ENCODE measurements around the gene MYOF.

Gene MYOF

DNA sequence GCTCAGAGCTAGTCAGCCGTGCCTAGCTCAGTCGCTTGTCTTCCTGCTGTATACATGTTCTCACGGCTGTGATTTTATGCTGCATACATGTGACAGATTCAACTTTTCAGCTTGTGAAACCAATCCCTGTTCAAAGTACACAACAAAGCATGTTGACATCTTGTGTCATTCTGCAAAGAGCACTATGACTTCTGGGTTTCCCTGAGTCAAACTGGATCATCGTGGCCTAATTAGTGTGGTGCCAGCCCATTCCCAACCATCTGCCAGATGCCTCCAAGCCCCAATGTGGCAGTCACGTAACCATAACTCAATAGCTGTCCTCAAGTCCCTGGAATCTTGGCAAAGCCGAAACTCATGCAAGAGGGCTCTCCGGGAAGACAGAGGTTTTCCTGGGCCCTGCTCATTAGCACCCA is 144.8 kb downstream of the MYOF start:
- no peak overlapping the region for H3K14ac ChIP-seq (ENCODE audit: low read length in 2 of 2)
- peaks cover 4% of the 10 kb centered on the region for H3K4me1 ChIP-seq (ENCODE audit: control insufficient read depth, insufficient read depth, low read depth, low read length)
- no peak overlapping the region for H3K18ac ChIP-seq (ENCODE audit: low read depth in 1 of 2, low read length in 2 of 2)
- WGBS: 97% methylated on average over 7 of the region's 7 CpGs
- H2BK120ac ChIP-seq (ENCODE audit: low read depth, low read length): no peak overlapping the region
- no peak overlapping the region for H3K23ac ChIP-seq (ENCODE audit: low read length in 2 of 2)
- no peak for DNase-seq
- no peak overlapping the region for H2AK5ac ChIP-seq (ENCODE audit: low read length, severe bottlenecking)
- H2BK12ac ChIP-seq (ENCODE audit: low read length in 2 of 2): no peak overlapping the region
- H3K79me1 ChIP-seq (replicated peaks; ENCODE audit: low read length, poor library complexity, severe bottlenecking): peaks cover 16% of the 10 kb centered on the region
- no peak overlapping the region for H4K91ac ChIP-seq (ENCODE audit: low read length)
- no peak overlapping the region for H3K9ac ChIP-seq (ENCODE audit: low read length)
- H2BK15ac ChIP-seq (ENCODE audit: low read depth, poor library complexity, severe bottlenecking): no peak overlapping the region
- no peak overlapping the region for H3K4me2 ChIP-seq (ENCODE audit: low read length, poor library complexity, severe bottlenecking)
- no peak overlapping the region for H2AFZ ChIP-seq (ENCODE audit: low read depth, low read length)
- no peak overlapping the region for H3K4ac ChIP-seq (ENCODE audit: low read depth in 1 of 2, low read length in 2 of 2)
- H3K27me3 ChIP-seq (ENCODE audit: control insufficient read depth in 1 of 2, insufficient read depth in 1 of 2, low read length in 2 of 2): no peaks in the 10 kb centered on the region
- H3K36me3 ChIP-seq (ENCODE audit: control insufficient read depth in 1 of 2, insufficient read depth in 2 of 2, low read depth in 1 of 2, low read length in 2 of 2): peaks cover 53 to 93% of the 10 kb centered on the region in 2 experiments
- no peaks in the 10 kb centered on the region for H3K9me3 ChIP-seq (ENCODE audit: control insufficient read depth, low read length)
- no peak overlapping the region for H2BK5ac ChIP-seq (ENCODE audit: low read depth, low read length, poor library complexity, severe bottlenecking)
- H3K4me3 ChIP-seq (ENCODE audit: insufficient read depth in 1 of 2, low read depth in 1 of 2, low read length in 2 of 2): no peak overlapping the region
- no peak overlapping the region for H3K27ac ChIP-seq (ENCODE audit: low read length, poor library complexity, severe bottlenecking)
- no peak overlapping the region for H4K8ac ChIP-seq (ENCODE audit: low read length)

DNA sequence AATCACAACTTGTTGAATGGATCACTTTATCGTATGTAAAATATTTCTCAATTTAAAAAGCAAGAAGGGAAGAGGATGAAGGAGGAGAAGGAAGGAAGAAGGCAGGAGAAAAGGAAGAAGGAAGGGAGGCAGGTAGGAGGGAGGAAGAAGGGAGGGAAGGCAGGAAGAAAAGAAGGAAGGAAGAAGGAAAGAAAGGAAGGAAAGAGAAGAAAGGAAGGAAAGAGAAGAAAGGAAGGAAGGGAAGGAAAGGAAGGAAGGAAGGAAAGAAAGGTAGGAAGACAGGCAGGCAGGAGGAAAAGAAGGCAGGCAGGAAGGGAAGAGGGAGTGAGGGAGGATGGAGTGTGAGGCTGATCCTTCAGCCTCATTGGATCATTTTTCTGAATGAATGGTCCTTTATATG is 145.5 kb downstream of the MYOF start:
- H3K27ac ChIP-seq (ENCODE audit: low read length, poor library complexity, severe bottlenecking): no peak overlapping the region
- H3K4ac ChIP-seq (ENCODE audit: low read depth in 1 of 2, low read length in 2 of 2): no peak overlapping the region
- H3K4me1 ChIP-seq (ENCODE audit: control insufficient read depth, insufficient read depth, low read depth, low read length): peaks cover 4% of the 10 kb centered on the region
- no peaks in the 10 kb centered on the region for H3K27me3 ChIP-seq (ENCODE audit: control insufficient read depth in 1 of 2, insufficient read depth in 1 of 2, low read length in 2 of 2)
- H4K91ac ChIP-seq (ENCODE audit: low read length): no peak overlapping the region
- no peak overlapping the region for H3K4me2 ChIP-seq (ENCODE audit: low read length, poor library complexity, severe bottlenecking)
- no peak overlapping the region for H3K23ac ChIP-seq (ENCODE audit: low read length in 2 of 2)
- H3K79me1 ChIP-seq (replicated peaks; ENCODE audit: low read length, poor library complexity, severe bottlenecking): peaks cover 18% of the 10 kb centered on the region
- no peak overlapping the region for H2BK15ac ChIP-seq (ENCODE audit: low read depth, poor library complexity, severe bottlenecking)
- peaks cover 55 to 93% of the 10 kb centered on the region in 2 experiments for H3K36me3 ChIP-seq (ENCODE audit: control insufficient read depth in 1 of 2, insufficient read depth in 2 of 2, low read depth in 1 of 2, low read length in 2 of 2)
- H3K14ac ChIP-seq (ENCODE audit: low read length in 2 of 2): no peak overlapping the region
- DNase-seq: no peak
- H2BK12ac ChIP-seq (ENCODE audit: low read length in 2 of 2): no peak overlapping the region
- H3K9ac ChIP-seq (ENCODE audit: low read length): no peak overlapping the region
- H2AFZ ChIP-seq (ENCODE audit: low read depth, low read length): no peak overlapping the region
- no peak overlapping the region for H2AK5ac ChIP-seq (ENCODE audit: low read length, severe bottlenecking)
- H4K8ac ChIP-seq (ENCODE audit: low read length): no peak overlapping the region
- 100% methylated on average over 1 of the region's 1 CpG for WGBS
- no peak overlapping the region for H2BK120ac ChIP-seq (ENCODE audit: low read depth, low read length)
- H3K18ac ChIP-seq (ENCODE audit: low read depth in 1 of 2, low read length in 2 of 2): no peak overlapping the region
- H2BK5ac ChIP-seq (ENCODE audit: low read depth, low read length, poor library complexity, severe bottlenecking): no peak overlapping the region
- H3K4me3 ChIP-seq (ENCODE audit: insufficient read depth in 1 of 2, low read depth in 1 of 2, low read length in 2 of 2): no peak overlapping the region
- no peaks in the 10 kb centered on the region for H3K9me3 ChIP-seq (ENCODE audit: control insufficient read depth, low read length)

DNA sequence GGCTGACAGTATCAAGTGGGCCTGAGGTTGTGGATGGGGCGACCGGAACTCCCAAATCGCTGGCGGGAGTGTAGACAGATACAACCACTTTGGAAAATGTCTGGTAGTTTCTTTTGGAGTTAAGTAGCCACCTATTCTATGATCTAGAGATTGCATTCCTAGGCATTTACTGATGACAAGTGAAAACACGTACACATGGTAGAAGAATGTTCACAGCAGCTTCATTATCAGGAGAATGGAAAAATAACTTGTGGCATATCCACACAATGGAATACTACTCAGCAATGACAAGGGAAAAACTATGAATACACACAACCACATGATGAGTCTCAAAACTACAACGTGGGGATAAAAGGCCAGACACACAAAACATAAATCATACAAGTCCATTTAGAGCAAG is 146.0 kb downstream of the MYOF start:
- Histone ChIP-seq H3K4me1 (ENCODE audit: control insufficient read depth, insufficient read depth, low read depth, low read length) (peaks cover 4% of the 10 kb centered on the region), H3K4me2 (ENCODE audit: low read length, poor library complexity, severe bottlenecking) (no peak overlapping the region), H3K18ac (ENCODE audit: low read depth in 1 of 2, low read length in 2 of 2) (no peak overlapping the region), H3K23ac (ENCODE audit: low read length in 2 of 2) (no peak overlapping the region), H2AFZ (ENCODE audit: low read depth, low read length) (no peak overlapping the region), H3K27me3 (ENCODE audit: control insufficient read depth in 1 of 2, insufficient read depth in 1 of 2, low read length in 2 of 2) (no peaks in the 10 kb centered on the region), H2BK5ac (ENCODE audit: low read depth, low read length, poor library complexity, severe bottlenecking) (no peak overlapping the region), H2BK15ac (ENCODE audit: low read depth, poor library complexity, severe bottlenecking) (no peak overlapping the region), H2AK5ac (ENCODE audit: low read length, severe bottlenecking) (no peak overlapping the region), H3K27ac (ENCODE audit: low read length, poor library complexity, severe bottlenecking) (no peak overlapping the region), H3K4ac (ENCODE audit: low read depth in 1 of 2, low read length in 2 of 2) (no peak overlapping the region), H3K79me1 (replicated peaks; ENCODE audit: low read length, poor library complexity, severe bottlenecking) (peaks cover 21% of the 10 kb centered on the region), H2BK120ac (ENCODE audit: low read depth, low read length) (no peak overlapping the region), H3K9me3 (ENCODE audit: control insufficient read depth, low read length) (no peaks in the 10 kb centered on the region), H4K8ac (ENCODE audit: low read length) (no peak overlapping the region), H2BK12ac (ENCODE audit: low read length in 2 of 2) (no peak overlapping the region), H3K9ac (ENCODE audit: low read length) (no peak overlapping the region), H4K91ac (ENCODE audit: low read length) (no peak overlapping the region), H3K36me3 (ENCODE audit: control insufficient read depth in 1 of 2, insufficient read depth in 2 of 2, low read depth in 1 of 2, low read length in 2 of 2) (peaks cover 59 to 94% of the 10 kb centered on the region in 2 experiments), H3K4me3 (ENCODE audit: insufficient read depth in 1 of 2, low read depth in 1 of 2, low read length in 2 of 2) (no peak overlapping the region), H3K14ac (ENCODE audit: low read length in 2 of 2) (no peak overlapping the region)
- over 99% methylated on average over 5 of the region's 6 CpGs for WGBS
- DNase-seq: no peak

DNA sequence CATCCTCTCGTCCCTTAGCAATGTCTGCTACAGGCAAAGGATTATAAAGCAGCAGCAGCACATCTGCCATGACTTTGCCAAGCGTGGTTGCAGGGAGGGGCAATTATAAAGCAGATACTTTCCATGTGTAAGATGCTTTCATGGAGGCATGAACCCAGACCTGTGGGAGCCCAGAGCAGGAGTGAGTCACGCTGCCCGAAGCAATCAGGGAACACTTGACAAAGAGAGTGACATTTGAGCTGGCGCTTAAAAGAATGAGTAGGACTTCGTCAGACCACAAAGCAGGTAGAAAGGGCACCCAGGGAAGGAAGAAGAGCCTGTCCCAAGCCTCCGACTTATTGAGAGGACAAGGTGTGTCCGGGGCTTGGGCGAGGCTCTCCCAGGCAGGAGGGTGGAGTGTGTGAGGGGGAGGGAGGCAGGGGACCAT is 147.2 kb downstream of the MYOF start:
- no peak overlapping the region for H3K27ac ChIP-seq (ENCODE audit: low read length, poor library complexity, severe bottlenecking)
- no peak overlapping the region for H3K18ac ChIP-seq (ENCODE audit: low read depth in 1 of 2, low read length in 2 of 2)
- no peak overlapping the region for H2BK120ac ChIP-seq (ENCODE audit: low read depth, low read length)
- no peak overlapping the region for H4K91ac ChIP-seq (ENCODE audit: low read length)
- no peak overlapping the region for H2BK12ac ChIP-seq (ENCODE audit: low read length in 2 of 2)
- H2AK5ac ChIP-seq (ENCODE audit: low read length, severe bottlenecking): no peak overlapping the region
- WGBS: 88% methylated on average over 9 of the region's 9 CpGs
- H3K23ac ChIP-seq (ENCODE audit: low read length in 2 of 2): no peak overlapping the region
- no peak overlapping the region for H3K4me3 ChIP-seq (ENCODE audit: insufficient read depth in 1 of 2, low read depth in 1 of 2, low read length in 2 of 2)
- no peak overlapping the region for H3K4ac ChIP-seq (ENCODE audit: low read depth in 1 of 2, low read length in 2 of 2)
- DNase-seq: peak; percentile 32
- H3K4me2 ChIP-seq (ENCODE audit: low read length, poor library complexity, severe bottlenecking): no peak overlapping the region
- no peak overlapping the region for H3K9ac ChIP-seq (ENCODE audit: low read length)
- peaks cover 4% of the 10 kb centered on the region for H3K4me1 ChIP-seq (ENCODE audit: control insufficient read depth, insufficient read depth, low read depth, low read length)
- peaks cover 24% of the 10 kb centered on the region for H3K79me1 ChIP-seq (replicated peaks; ENCODE audit: low read length, poor library complexity, severe bottlenecking)
- H2AFZ ChIP-seq (ENCODE audit: low read depth, low read length): no peak overlapping the region
- no peaks in the 10 kb centered on the region for H3K9me3 ChIP-seq (ENCODE audit: control insufficient read depth, low read length)
- H2BK5ac ChIP-seq (ENCODE audit: low read depth, low read length, poor library complexity, severe bottlenecking): no peak overlapping the region
- no peaks in the 10 kb centered on the region for H3K27me3 ChIP-seq (ENCODE audit: control insufficient read depth in 1 of 2, insufficient read depth in 1 of 2, low read length in 2 of 2)
- H3K36me3 ChIP-seq (ENCODE audit: control insufficient read depth in 1 of 2, insufficient read depth in 2 of 2, low read depth in 1 of 2, low read length in 2 of 2): peaks cover 61 to 94% of the 10 kb centered on the region in 2 experiments
- H4K8ac ChIP-seq (ENCODE audit: low read length): no peak overlapping the region
- H2BK15ac ChIP-seq (ENCODE audit: low read depth, poor library complexity, severe bottlenecking): no peak overlapping the region
- H3K14ac ChIP-seq (ENCODE audit: low read length in 2 of 2): no peak overlapping the region
